ENCODE data around the gene PIM3. TPM values are rescaled to one million over a fixed set of nuclear protein-coding genes. Genes with fewer than 3 reads are reported as not detected.

Gene PIM3
- total RNA-seq, 1 experiment from 2014 or later = 86.3 TPM

DNA sequence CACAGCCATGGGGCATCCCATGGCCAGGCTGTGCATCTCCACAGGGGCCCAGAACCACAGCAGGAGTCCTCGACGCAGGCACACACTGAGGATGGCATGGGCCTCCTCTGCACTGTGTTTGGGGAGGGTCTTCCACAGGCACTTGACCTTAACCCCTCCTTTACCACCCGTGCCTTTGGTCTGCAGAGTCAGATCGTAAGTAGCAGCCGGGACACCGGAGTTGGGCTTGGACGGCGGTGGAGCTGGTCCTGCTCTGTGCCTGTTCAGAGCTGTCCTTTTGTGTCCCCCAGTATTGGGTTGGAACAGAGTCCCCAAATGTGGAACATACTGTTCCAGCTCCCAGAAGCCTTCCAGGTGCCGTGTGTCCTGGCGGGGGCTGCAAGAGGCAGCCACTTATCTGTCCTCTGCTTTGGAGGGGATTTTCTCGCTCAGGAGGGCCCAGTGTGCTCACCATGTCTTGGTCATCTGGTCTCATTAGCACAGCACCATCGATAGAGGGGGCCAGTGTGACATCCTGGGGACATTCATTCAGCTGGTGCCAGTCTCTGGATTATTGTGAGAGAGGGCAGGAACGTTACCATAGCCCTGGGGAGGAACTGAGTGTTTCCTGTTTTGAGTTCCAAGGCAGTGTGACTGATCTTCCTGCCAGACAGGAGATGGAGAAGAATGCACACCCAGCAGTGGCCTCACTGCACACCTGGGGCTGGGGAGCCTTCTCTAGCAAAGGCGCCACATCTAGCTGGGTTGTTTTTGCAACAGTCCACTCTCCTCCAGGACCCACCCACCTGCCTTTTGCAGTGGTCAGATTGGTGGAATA, 29.8 kb upstream of the PIM3 start:
- H3K27ac Mint-ChIP-seq (ENCODE audit: unreplicated experiment) = peak overlapping the region; percentile 43
- intact Hi-C loops (cut with micrococcal nuclease; ENCODE audit: unreplicated experiment) = loop anchor here (1.0 to 10.0 kb wide), 5 partner anchors 31 to 214 kb away; partner anchors contain the start of gene IL17REL
- TF ChIP-seq CTCF (IDR thresholded peaks at IDR 0.05; ENCODE audit: unreplicated experiment) = peak; percentile 81
- H3K4me3 Mint-ChIP-seq (ENCODE audit: low read depth, unreplicated experiment) = no peak overlapping the region
- H3K27me3 Mint-ChIP-seq (ENCODE audit: unreplicated experiment) = no peaks in the 10 kb centered on the region
- H3K9me3 Mint-ChIP-seq (ENCODE audit: low read depth, unreplicated experiment) = no peaks in the 10 kb centered on the region
- peaks cover 27% of the 10 kb centered on the region for H3K4me1 Mint-ChIP-seq (ENCODE audit: low read depth, unreplicated experiment)
- BruUV-seq (replicated peaks) = TSS peak; percentile 30
- CTCF ChIA-PET = interaction anchor here (0.8 to 2.8 kb wide), 14 partner anchors 18 to 218 kb away, joined by 3 to 46 read pairs (median 7); partner anchors contain the start of gene IL17REL
- DNase-seq = peak; percentile 91
- peaks cover 35% of the 10 kb centered on the region for H3K36me3 Mint-ChIP-seq (ENCODE audit: insufficient read depth, unreplicated experiment)

GRCh38 chr22:49933236-49934159, 27.1 kb upstream of the PIM3 start:
- Mint-ChIP-seq H3K4me3 (ENCODE audit: low read depth, unreplicated experiment) (peak overlapping the region; percentile 31), H3K27ac (ENCODE audit: unreplicated experiment) (peak overlapping the region; percentile 61), H3K36me3 (ENCODE audit: insufficient read depth, unreplicated experiment) (peaks cover 33% of the 10 kb centered on the region), H3K9me3 (ENCODE audit: low read depth, unreplicated experiment) (no peaks in the 10 kb centered on the region), H3K27me3 (ENCODE audit: unreplicated experiment) (no peaks in the 10 kb centered on the region), H3K4me1 (ENCODE audit: low read depth, unreplicated experiment) (peaks cover 27% of the 10 kb centered on the region)
- no peak for TF ChIP-seq CTCF (IDR thresholded peaks at IDR 0.05; ENCODE audit: unreplicated experiment)
- BruUV-seq (replicated peaks) = TSS peak; percentile 44
- CTCF ChIA-PET = interaction anchor here (0.7 to 1.0 kb wide), 2 partner anchors 16 to 27 kb away, joined by 3 read pairs; partner anchors contain the start of gene PIM3
- intact Hi-C loops (cut with micrococcal nuclease; ENCODE audit: unreplicated experiment) = loop anchor here (5.0 to 10.0 kb wide), 3 partner anchors 59 to 211 kb away; partner anchors contain the start of gene IL17REL
- DNase-seq = no peak

- intact Hi-C loops (cut with micrococcal nuclease; ENCODE audit: unreplicated experiment) = loop anchor here (5.0 to 10.0 kb wide), 3 partner anchors 58 to 210 kb away; partner anchors contain the start of gene IL17REL
- CTCF ChIA-PET = interaction anchor here (1.0 kb wide), 1 partner anchor 15 kb away, joined by 3 read pairs; no protein-coding TSS in a partner anchor
- Mint-ChIP-seq H3K27me3 (ENCODE audit: unreplicated experiment) (no peaks in the 10 kb centered on the region), H3K36me3 (ENCODE audit: insufficient read depth, unreplicated experiment) (peaks cover 35% of the 10 kb centered on the region), H3K9me3 (ENCODE audit: low read depth, unreplicated experiment) (no peaks in the 10 kb centered on the region), H3K27ac (ENCODE audit: unreplicated experiment) (peak overlapping the region; percentile 61), H3K4me1 (ENCODE audit: low read depth, unreplicated experiment) (peaks cover 27% of the 10 kb centered on the region), H3K4me3 (ENCODE audit: low read depth, unreplicated experiment) (peak overlapping the region; percentile 31)
- no peak for TF ChIP-seq CTCF (IDR thresholded peaks at IDR 0.05; ENCODE audit: unreplicated experiment)
- peak; percentile 69 for DNase-seq
- no TSS peak for BruUV-seq (replicated peaks)
Observed at GRCh38 chr22:49934160-49934890, 26.2 kb upstream of the PIM3 start.

Data from Calu3 (cell line).